Measurements from ENCODE around the gene LIN37.

DNA sequence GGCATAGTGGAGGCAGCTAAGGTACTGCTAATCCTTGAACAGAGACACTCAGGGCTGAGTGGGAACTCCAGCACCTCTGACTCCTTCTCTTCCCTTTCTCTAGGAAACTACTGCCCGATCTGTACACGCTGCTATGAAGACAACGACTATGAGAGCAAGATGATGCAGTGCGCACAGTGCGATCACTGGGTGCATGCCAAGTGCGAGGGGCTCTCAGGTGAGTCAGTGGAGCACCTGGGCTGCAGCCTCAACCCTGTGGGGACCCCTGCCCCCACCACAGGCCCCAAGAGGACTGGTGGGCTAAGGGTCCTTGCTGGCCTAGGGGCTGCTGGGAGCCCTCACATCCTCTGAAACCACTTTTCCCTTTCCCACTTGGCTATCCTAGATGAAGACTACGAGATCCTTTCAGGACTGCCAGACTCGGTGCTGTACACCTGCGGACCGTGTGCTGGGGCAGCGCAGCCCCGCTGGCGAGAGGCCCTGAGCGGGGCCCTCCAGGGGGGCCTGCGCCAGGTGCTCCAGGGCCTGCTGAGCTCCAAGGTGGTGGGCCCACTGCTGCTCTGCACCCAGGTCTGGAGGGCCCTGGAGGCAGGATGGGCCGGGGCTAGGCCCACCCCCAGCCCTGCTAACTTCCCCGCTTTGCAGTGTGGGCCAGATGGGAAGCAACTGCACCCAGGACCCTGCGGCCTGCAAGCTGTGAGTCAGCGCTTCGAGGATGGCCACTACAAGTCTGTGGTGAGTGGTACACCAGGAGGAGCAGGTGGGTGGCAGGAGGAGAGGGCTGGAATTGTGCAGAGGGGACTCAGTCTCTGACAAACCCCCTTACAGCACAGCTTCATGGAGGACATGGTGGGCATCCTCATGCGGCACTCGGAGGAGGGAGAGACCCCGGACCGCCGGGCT lies 21.1 kb upstream of the LIN37 start:
- no peak for TF ChIP-seq POLR2A (IDR thresholded peaks at IDR 0.05)
- TF ChIP-seq, protein P1, sequence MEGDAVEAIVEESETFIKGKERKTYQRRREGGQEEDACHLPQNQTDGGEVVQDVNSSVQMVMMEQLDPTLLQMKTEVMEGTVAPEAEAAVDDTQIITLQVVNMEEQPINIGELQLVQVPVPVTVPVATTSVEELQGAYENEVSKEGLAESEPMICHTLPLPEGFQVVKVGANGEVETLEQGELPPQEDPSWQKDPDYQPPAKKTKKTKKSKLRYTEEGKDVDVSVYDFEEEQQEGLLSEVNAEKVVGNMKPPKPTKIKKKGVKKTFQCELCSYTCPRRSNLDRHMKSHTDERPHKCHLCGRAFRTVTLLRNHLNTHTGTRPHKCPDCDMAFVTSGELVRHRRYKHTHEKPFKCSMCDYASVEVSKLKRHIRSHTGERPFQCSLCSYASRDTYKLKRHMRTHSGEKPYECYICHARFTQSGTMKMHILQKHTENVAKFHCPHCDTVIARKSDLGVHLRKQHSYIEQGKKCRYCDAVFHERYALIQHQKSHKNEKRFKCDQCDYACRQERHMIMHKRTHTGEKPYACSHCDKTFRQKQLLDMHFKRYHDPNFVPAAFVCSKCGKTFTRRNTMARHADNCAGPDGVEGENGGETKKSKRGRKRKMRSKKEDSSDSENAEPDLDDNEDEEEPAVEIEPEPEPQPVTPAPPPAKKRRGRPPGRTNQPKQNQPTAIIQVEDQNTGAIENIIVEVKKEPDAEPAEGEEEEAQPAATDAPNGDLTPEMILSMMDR (IDR thresholded peaks at IDR 0.05) = no peak
